OCI-LY1 (cell line): ENCODE measurements around the gene CSN1S1.
A peak's percentile ranks its signal among the peaks of the same experiment; 100 is the strongest.

Experiments
- H2AFZ ChIP-seq: fragments of 200-600 bp; sonication (generic), shearing (Covaris generic); 2 replicates; pipeline ENCODE4 v1.6.0; 2014; ENCODE audit warnings: antibody characterized with exemption, mild to moderate bottlenecking, low read length
- H3F3A ChIP-seq: fragments of 200-600 bp; sonication (generic), shearing (Covaris generic); 2 replicates; pipeline ENCODE4 v1.6.0; 2014; ENCODE audit warnings: mild to moderate bottlenecking, antibody characterized with exemption, low read length, moderate library complexity; ENCODE audit not compliant: insufficient read depth
- H3K27ac ChIP-seq: fragments of 200-600 bp; sonication (generic); 2 replicates; pipeline ENCODE4 v1.5.1; 2014; ENCODE audit warnings: low read length, mixed run types, mild to moderate bottlenecking, low read depth; ENCODE audit not compliant: poor library complexity, severe bottlenecking
- H3K27me3 ChIP-seq: fragments of 200-600 bp; sonication (generic); 2 replicates; pipeline ENCODE4 v1.6.0; 2014; ENCODE audit warnings: antibody characterized with exemption, mild to moderate bottlenecking, low read length, moderate library complexity; ENCODE audit not compliant: insufficient read depth
- H3K36me3 ChIP-seq: fragments of 200-600 bp; sonication (generic); 2 replicates; pipeline ENCODE4 v1.6.1; 2014; ENCODE audit warnings: mild to moderate bottlenecking, antibody characterized with exemption, low read length, moderate library complexity, mixed read lengths; ENCODE audit not compliant: insufficient read depth
- H3K4me1 ChIP-seq: fragments of 200-600 bp; sonication (generic); 2 replicates; pipeline ENCODE4 v1.5.1; 2014; ENCODE audit warnings: mild to moderate bottlenecking, low read length, moderate library complexity; ENCODE audit not compliant: insufficient read depth, severe bottlenecking
- H3K4me2 ChIP-seq: fragments of 200-600 bp; sonication (generic), shearing (Covaris generic); 2 replicates; pipeline ENCODE4 v1.6.1; 2014; ENCODE audit warnings: low read length
- H3K4me3 ChIP-seq: fragments of 200-600 bp; sonication (generic); 2 replicates; pipeline ENCODE4 v1.5.1; 2014; ENCODE audit warnings: low read length, low read depth, mild to moderate bottlenecking, mixed read lengths; ENCODE audit not compliant: poor library complexity, severe bottlenecking
- H3K79me2 ChIP-seq: fragments of 200-600 bp; shearing (Covaris generic); 2 replicates; pipeline ENCODE4 v1.6.1; 2016; ENCODE audit warnings: mixed run types, low read length, mixed read lengths; ENCODE audit not compliant: insufficient read depth
- H3K9ac ChIP-seq: fragments of 200-600 bp; sonication (generic), shearing (Covaris generic); 2 replicates; pipeline ENCODE4 v1.6.1; 2014; ENCODE audit warnings: mild to moderate bottlenecking, low read length, mixed read lengths
- H3K9me2 ChIP-seq: fragments of 200-600 bp; sonication (generic), shearing (Covaris generic); 2 replicates; pipeline ENCODE4 v1.6.1; 2014; ENCODE audit warnings: low read depth, mild to moderate bottlenecking, low read length, mixed read lengths
- H3K9me3 ChIP-seq: fragments of 200-600 bp; shearing (Covaris generic); 2 replicates; pipeline ENCODE4 v1.6.1; 2014; ENCODE audit warnings: low read length, mixed read lengths
- H4K20me1 ChIP-seq: fragments of 200-600 bp; sonication (generic), shearing (Covaris generic); 2 replicates; pipeline ENCODE4 v1.6.0; 2016; ENCODE audit warnings: mild to moderate bottlenecking, low read length; ENCODE audit not compliant: insufficient read depth
- EZH2 ChIP-seq: fragments of 200-600 bp; sonication (generic), shearing (Covaris generic); IDR thresholded peaks from 2 replicates; pipeline ENCODE4 v1.8.0; 2017; ENCODE audit warnings: borderline replicate concordance, mixed run types, mild to moderate bottlenecking, antibody characterized with exemption, low read length, moderate library complexity, mixed read lengths
- TF ChIP-seq, protein P1 (sequence below): fragments of 200-600 bp; sonication (generic), shearing (Covaris generic); IDR thresholded peaks from 2 replicates; pipeline ENCODE4 v1.5.1; 2017; ENCODE audit warnings: mild to moderate bottlenecking, antibody characterized with exemption, low read length, moderate library complexity, mixed read lengths

The CSN1S1 gene

GRCh38 chr4:69896530-69897116 is 34.2 kb upstream of the CSN1S1 start:
- Histone ChIP-seq H3K79me2 (no peaks in the 10 kb centered on the region), H3K9me3 (no peaks in the 10 kb centered on the region), H2AFZ (no peak overlapping the region), H3K4me1 (no peaks in the 10 kb centered on the region), H3K9ac (no peak overlapping the region), H3F3A (no peaks in the 10 kb centered on the region), H3K4me2 (no peak overlapping the region), H4K20me1 (no peaks in the 10 kb centered on the region), H3K27me3 (no peaks in the 10 kb centered on the region), H3K4me3 (no peak overlapping the region), H3K9me2 (no peaks in the 10 kb centered on the region), H3K27ac (no peak overlapping the region), H3K36me3 (no peaks in the 10 kb centered on the region)
- no peak for TF ChIP-seq EZH2
- TF ChIP-seq, protein P1, sequence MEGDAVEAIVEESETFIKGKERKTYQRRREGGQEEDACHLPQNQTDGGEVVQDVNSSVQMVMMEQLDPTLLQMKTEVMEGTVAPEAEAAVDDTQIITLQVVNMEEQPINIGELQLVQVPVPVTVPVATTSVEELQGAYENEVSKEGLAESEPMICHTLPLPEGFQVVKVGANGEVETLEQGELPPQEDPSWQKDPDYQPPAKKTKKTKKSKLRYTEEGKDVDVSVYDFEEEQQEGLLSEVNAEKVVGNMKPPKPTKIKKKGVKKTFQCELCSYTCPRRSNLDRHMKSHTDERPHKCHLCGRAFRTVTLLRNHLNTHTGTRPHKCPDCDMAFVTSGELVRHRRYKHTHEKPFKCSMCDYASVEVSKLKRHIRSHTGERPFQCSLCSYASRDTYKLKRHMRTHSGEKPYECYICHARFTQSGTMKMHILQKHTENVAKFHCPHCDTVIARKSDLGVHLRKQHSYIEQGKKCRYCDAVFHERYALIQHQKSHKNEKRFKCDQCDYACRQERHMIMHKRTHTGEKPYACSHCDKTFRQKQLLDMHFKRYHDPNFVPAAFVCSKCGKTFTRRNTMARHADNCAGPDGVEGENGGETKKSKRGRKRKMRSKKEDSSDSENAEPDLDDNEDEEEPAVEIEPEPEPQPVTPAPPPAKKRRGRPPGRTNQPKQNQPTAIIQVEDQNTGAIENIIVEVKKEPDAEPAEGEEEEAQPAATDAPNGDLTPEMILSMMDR = peak; percentile 19; the same call in 1 of the 2 replicates

GRCh38 chr4:69907151-69907550 is 23.7 kb upstream of the CSN1S1 start:
- Histone ChIP-seq H3K27ac (no peak overlapping the region), H3K4me2 (no peak overlapping the region), H3F3A (no peaks in the 10 kb centered on the region), H3K9me2 (no peaks in the 10 kb centered on the region), H3K36me3 (no peaks in the 10 kb centered on the region), H3K4me3 (no peak overlapping the region), H2AFZ (no peak overlapping the region), H4K20me1 (no peaks in the 10 kb centered on the region), H3K27me3 (no peaks in the 10 kb centered on the region), H3K79me2 (no peaks in the 10 kb centered on the region), H3K4me1 (no peaks in the 10 kb centered on the region), H3K9ac (no peak overlapping the region), H3K9me3 (no peaks in the 10 kb centered on the region)
- TF ChIP-seq, protein P1 = no peak
- TF ChIP-seq EZH2 = no peak

GRCh38 chr4:69909195-69909594 is 21.7 kb upstream of the CSN1S1 start:
- TF ChIP-seq, protein P1 = no peak
- TF ChIP-seq EZH2 = no peak
- no peak overlapping the region for H3K4me3 ChIP-seq

More at GRCh38 chr4:69909195-69909594, 21.7 kb upstream of the CSN1S1 start:
- H3F3A ChIP-seq = no peaks in the 10 kb centered on the region
- no peak overlapping the region for H3K27ac ChIP-seq
- H2AFZ ChIP-seq = no peak overlapping the region
- H3K9ac ChIP-seq = no peak overlapping the region
- no peak overlapping the region for H3K4me2 ChIP-seq
- no peaks in the 10 kb centered on the region for H3K27me3 ChIP-seq
- H3K9me3 ChIP-seq = no peaks in the 10 kb centered on the region
- H4K20me1 ChIP-seq = no peaks in the 10 kb centered on the region
- no peaks in the 10 kb centered on the region for H3K36me3 ChIP-seq
- no peaks in the 10 kb centered on the region for H3K79me2 ChIP-seq
- H3K4me1 ChIP-seq = no peaks in the 10 kb centered on the region
- H3K9me2 ChIP-seq = no peaks in the 10 kb centered on the region
